Right ventricle myocardium superior (tissue), 1 donor: ENCODE results near the gene TREX2. TPM values are rescaled to one million over a fixed set of nuclear protein-coding genes. Genes with fewer than 3 reads are reported as not detected.

ENCODE experiments used
- ATAC-seq: fragments of 200-7000 bp; cut with Tn5 transposase; one replicate; pipeline ENCODE4 v1.9.1; 2020; ENCODE audit warnings: mild to moderate bottlenecking; ENCODE audit not compliant: poor library complexity
- DNase-seq: peaks from one replicate; pipeline ENCODE4 v3.0.0-alpha.2; 2020
- intact Hi-C: fragments of 100-400 bp; cut with DNase I; formaldehyde crosslinking; loops from one replicate; pipeline ENCODE4 v1.11.2; 2022
- total RNA-seq: library from RNA; stranded (reverse); fragmentation: NEBNext Ultra II Directional; extraction: Animal tissue kit (Norgen Biotek cat#: 25700); gene quantifications from one replicate; pipeline ENCODE4 v1.2.1, GENCODE V29; 2021
- donor health status: DM: no; HTN: yes; CAD: no; lungs with severe emphysema.

Gene TREX2
- total RNA-seq, 1 donor from 2014 or later = 0.19 TPM

GRCh38 chrX:153477364-153477857, 31.6 kb upstream of the TREX2 start:
- intact Hi-C loops = no loop called here

GRCh38 chrX:153476666-153477363, 31.0 kb upstream of the TREX2 start:
- DNase-seq = peak; percentile 55
- peak; percentile 65 for ATAC-seq
- intact Hi-C loops = no loop called here

More at GRCh38 chrX:153477364-153477857, 31.6 kb upstream of the TREX2 start:
- ATAC-seq (no peak), DNase-seq (no peak)

GRCh38 chrX:153475751-153476281, 30.0 kb upstream of the TREX2 start:
- DNase-seq = no peak

GRCh38 chrX:153475271-153475670, 29.4 kb upstream of the TREX2 start:
- DNase-seq = no peak
- no peak for ATAC-seq
- intact Hi-C loops = no loop called here

More at GRCh38 chrX:153475751-153476281, 30.0 kb upstream of the TREX2 start:
- no peak for ATAC-seq
- intact Hi-C loops = no loop called here

- peak; percentile 82 for DNase-seq
- intact Hi-C loops = loop anchor here (5.0 kb wide), 1 partner anchor 33 kb away; no protein-coding TSS in a partner anchor
- ATAC-seq = no peak
Measured at GRCh38 chrX:153474718-153475117, 28.9 kb upstream of the TREX2 start.

- intact Hi-C loops = loop anchor here (5.0 kb wide), 1 partner anchor 33 kb away; no protein-coding TSS in a partner anchor
- DNase-seq = no peak
- ATAC-seq = no peak
Measured at GRCh38 chrX:153474266-153474665, 28.4 kb upstream of the TREX2 start.

- intact Hi-C loops = loop anchor here (5.0 kb wide), 1 partner anchor 34 kb away; no protein-coding TSS in a partner anchor
- no peak for ATAC-seq
- no peak for DNase-seq
Measured at GRCh38 chrX:153473126-153473525, 27.3 kb upstream of the TREX2 start.

- DNase-seq (no peak), ATAC-seq (no peak)
- intact Hi-C loops = loop anchor here (5.0 kb wide), 1 partner anchor 36 kb away; no protein-coding TSS in a partner anchor
Measured at GRCh38 chrX:153471663-153472280, 25.9 kb upstream of the TREX2 start.

GRCh38 chrX:153470411-153471363, 24.8 kb upstream of the TREX2 start, which contains the start of gene HAUS7:
TSS of gene HAUS7 (minus strand) at chrX:153470576. CDS start at chrX:153470557, 19 bp downstream.
- ATAC-seq (peak; percentile 92), DNase-seq (peak; percentile 93)
- intact Hi-C loops = loop anchor here (5.0 kb wide), 1 partner anchor 37 kb away; no protein-coding TSS in a partner anchor

- intact Hi-C loops = loop anchor here (5.0 kb wide), 1 partner anchor 37 kb away; no protein-coding TSS in a partner anchor
- ATAC-seq (peak; percentile 37), DNase-seq (no peak)
Measured at GRCh38 chrX:153469811-153470410, 24.1 kb upstream of the TREX2 start.

GRCh38 chrX:153468008-153468580, 22.2 kb upstream of the TREX2 start:
- intact Hi-C loops = no loop called here
- ATAC-seq = no peak
- DNase-seq = peak; percentile 47

GRCh38 chrX:153465691-153466380, 20.0 kb upstream of the TREX2 start:
- DNase-seq = no peak
- intact Hi-C loops = no loop called here

GRCh38 chrX:153464116-153464515, 18.3 kb upstream of the TREX2 start:
- no peak for DNase-seq
- intact Hi-C loops = no loop called here

More at GRCh38 chrX:153465691-153466380, 20.0 kb upstream of the TREX2 start:
- ATAC-seq = no peak

GRCh38 chrX:153463556-153463955, 17.7 kb upstream of the TREX2 start:
- no peak for DNase-seq
- ATAC-seq = no peak
- intact Hi-C loops = no loop called here

More at GRCh38 chrX:153464116-153464515, 18.3 kb upstream of the TREX2 start:
- no peak for ATAC-seq

- intact Hi-C loops = no loop called here
- ATAC-seq (no peak), DNase-seq (no peak)
Measured at GRCh38 chrX:153463031-153463430, 17.2 kb upstream of the TREX2 start.

- no peak for ATAC-seq
- no peak for DNase-seq
- intact Hi-C loops = no loop called here
Measured at GRCh38 chrX:153462291-153462690, 16.4 kb upstream of the TREX2 start.

- intact Hi-C loops = no loop called here
- ATAC-seq = no peak
- DNase-seq = peak; percentile 57
Measured at GRCh38 chrX:153460826-153461225, 15.0 kb upstream of the TREX2 start.
